H1 (cell line): ENCODE data around the gene LDAH. TPM values are rescaled to one million over a fixed set of nuclear protein-coding genes. Genes with fewer than 3 reads are reported as not detected.
A peak's percentile ranks its signal among the peaks of the same experiment; 100 is the strongest.

ENCODE experiments used
- CTCF ChIA-PET: fragments of 300-600 bp; sonication (Branson Sonifier 250); formaldehyde crosslinking; loops from one replicate; lab custom pipeline; 2021; ENCODE audit not compliant: partially characterized antibody; lab: Charles Lee
- POLR2A ChIA-PET: fragments of 300-600 bp; sonication (Branson Sonifier 250); formaldehyde crosslinking; loops from one replicate; lab custom pipeline; 2021; ENCODE audit warnings: inconsistent platforms; ENCODE audit not compliant: partially characterized antibody; lab: Charles Lee
- DNase-seq, 2 experiments: peaks; one replicate each; pipeline versions ENCODE4 v3.0.0 to v3.0.0-alpha.2; 2010 to 2022; ENCODE audit warnings: low spot score in 2 of 2, low read depth in 1 of 2, mixed read lengths in 1 of 2
- FAIRE-seq: peaks from 2 replicates; lab custom pipeline; 2011; peaks lifted over from hg19 to GRCh38; lab: Jason Lieb, UNC
- H2AFZ ChIP-seq: 2 replicates; pipeline ENCODE4 v1.8.1; 2012; ENCODE audit warnings: low read length, inconsistent platforms
- H2AK5ac ChIP-seq: 2 replicates; pipeline ENCODE4 v1.6.1; 2013; ENCODE audit warnings: low read depth, low read length
- H2BK120ac ChIP-seq: replicated peaks from 2 replicates; pipeline ENCODE3; 2013; ENCODE audit warnings: low read depth, low read length, inconsistent platforms
- H2BK12ac ChIP-seq: 2 replicates; pipeline ENCODE4 v1.6.1; 2013; ENCODE audit warnings: low read depth, low read length
- H2BK15ac ChIP-seq: 2 replicates; pipeline ENCODE4 v1.6.1; 2013; ENCODE audit warnings: low read length
- H2BK20ac ChIP-seq: 2 replicates; pipeline ENCODE4 v1.6.1; 2013; ENCODE audit warnings: low read length
- H2BK5ac ChIP-seq: 2 replicates; pipeline ENCODE4 v1.6.1; 2013; ENCODE audit warnings: low read depth, low read length
- H3K14ac ChIP-seq: 2 replicates; pipeline ENCODE4 v1.6.1; 2013; ENCODE audit warnings: inconsistent platforms; ENCODE audit not compliant: insufficient read length
- H3K18ac ChIP-seq: 2 replicates; pipeline ENCODE4 v1.6.1; 2013; ENCODE audit warnings: low read length; ENCODE audit errors: extremely low read depth
- H3K23ac ChIP-seq: 2 replicates; pipeline ENCODE4 v1.6.1; 2013; ENCODE audit warnings: inconsistent platforms; ENCODE audit not compliant: insufficient read length
- H3K23me2 ChIP-seq: 2 replicates; pipeline ENCODE4 v1.6.1; 2013; ENCODE audit warnings: low read depth, low read length
- H3K27ac ChIP-seq: 2 replicates; pipeline ENCODE4 v1.6.1; 2011; ENCODE audit warnings: low read depth, low read length, inconsistent platforms
- H3K27me3 ChIP-seq, 4 experiments: replicated peaks in 1 of 4; 1 replicate in 1 of 4; 2 replicates in 3 of 4; pipeline versions ENCODE4 v1.6.1 to v1.8.1; 2011 to 2013; ENCODE audit warnings: low read length in 3 of 4, mild to moderate bottlenecking in 3 of 4, inconsistent platforms in 2 of 4, mixed read lengths in 2 of 4, moderate library complexity in 1 of 4; ENCODE audit not compliant: control insufficient read depth in 3 of 4, insufficient read depth in 3 of 4; ENCODE audit errors: extremely low read depth in 1 of 4
- H3K36me3 ChIP-seq, 4 experiments: 2 replicates each; pipeline versions ENCODE4 v1.6.1 to v1.8.1; 2011 to 2013; ENCODE audit warnings: mild to moderate bottlenecking in 4 of 4, low read length in 3 of 4, moderate library complexity in 2 of 4, control low read depth in 1 of 4, inconsistent platforms in 1 of 4; ENCODE audit not compliant: insufficient read depth in 4 of 4, control insufficient read depth in 2 of 4
- H3K4ac ChIP-seq: replicated peaks from 2 replicates; pipeline ENCODE3; 2013; ENCODE audit warnings: low read length, low read depth, mixed read lengths, inconsistent platforms; ENCODE audit not compliant: insufficient read length
- H3K4me1 ChIP-seq, 4 experiments: replicated peaks in 1 of 4; 1 replicate in 1 of 4; 2 replicates in 3 of 4; pipeline versions ENCODE4 v1.6.1 to v1.8.1; 2011 to 2013; ENCODE audit warnings: low read length in 3 of 4, inconsistent platforms in 2 of 4, mixed read lengths in 1 of 4; ENCODE audit not compliant: insufficient read depth in 4 of 4, control insufficient read depth in 3 of 4
- H3K4me2 ChIP-seq, 2 experiments: 2 replicates each; pipeline versions ENCODE4 v1.6.1 to v1.8.1; 2011 to 2013; ENCODE audit warnings: low read depth in 2 of 2, low read length in 2 of 2, control low read depth in 1 of 2, inconsistent platforms in 1 of 2, mild to moderate bottlenecking in 1 of 2; ENCODE audit not compliant: insufficient read depth in 1 of 2
- H3K4me3 ChIP-seq, 4 experiments: fragments of 200-600, 300-600 bp in 1 of 4; sonication (generic), shearing (Covaris generic), sonication (Bioruptor Twin) in 1 of 4; 2 replicates each; pipeline versions ENCODE4 v1.5.1 to v1.8.1; 2011 to 2016; ENCODE audit warnings: low read length in 4 of 4, low read depth in 3 of 4, control low read depth in 2 of 4, inconsistent platforms in 2 of 4, mild to moderate bottlenecking in 2 of 4, mixed read lengths in 1 of 4, moderate library complexity in 1 of 4; ENCODE audit not compliant: insufficient read depth in 2 of 4; ENCODE audit errors: extremely low read depth in 1 of 4
- H3K56ac ChIP-seq: replicated peaks from 2 replicates; pipeline ENCODE3; 2013; ENCODE audit warnings: low read depth, mild to moderate bottlenecking, mixed read lengths, low read length, inconsistent platforms; ENCODE audit not compliant: insufficient read length
- H3K79me1 ChIP-seq: 2 replicates; pipeline ENCODE4 v1.6.1; 2013; ENCODE audit warnings: low read depth, low read length, control low read depth
- H3K79me2 ChIP-seq, 2 experiments: 2 replicates each; pipeline versions ENCODE4 v1.6.1 to v1.8.1; 2012 to 2013; ENCODE audit warnings: low read length in 2 of 2, mild to moderate bottlenecking in 2 of 2, inconsistent platforms in 1 of 2; ENCODE audit not compliant: insufficient read depth in 2 of 2, control insufficient read depth in 1 of 2
- H3K9ac ChIP-seq, 4 experiments: replicated peaks in 1 of 4; 1 replicate in 1 of 4; 2 replicates in 3 of 4; pipeline versions ENCODE4 v1.6.1 to v1.8.1; 2011 to 2013; ENCODE audit warnings: low read depth in 3 of 4, low read length in 3 of 4, control low read depth in 2 of 4, mild to moderate bottlenecking in 2 of 4, moderate library complexity in 2 of 4, inconsistent platforms in 1 of 4; ENCODE audit errors: extremely low read depth in 1 of 4
- H3K9me3 ChIP-seq, 2 experiments: 2 replicates each; pipeline versions ENCODE4 v1.6.1 to v1.8.1; 2012 to 2013; ENCODE audit warnings: mild to moderate bottlenecking in 2 of 2, moderate library complexity in 2 of 2, control low read depth in 1 of 2, inconsistent platforms in 1 of 2, low read depth in 1 of 2, low read length in 1 of 2, mixed read lengths in 1 of 2; ENCODE audit not compliant: insufficient read depth in 2 of 2
- H4K20me1 ChIP-seq, 2 experiments: replicated peaks in 1 of 2; 2 replicates each; pipeline versions ENCODE3 to v1.8.1; 2011 to 2013; ENCODE audit warnings: inconsistent platforms in 2 of 2, low read length in 2 of 2, mild to moderate bottlenecking in 1 of 2; ENCODE audit not compliant: insufficient read depth in 2 of 2, control insufficient read depth in 1 of 2
- H4K5ac ChIP-seq: 2 replicates; pipeline ENCODE4 v1.6.1; 2013; ENCODE audit warnings: low read length, low read depth, mixed read lengths, inconsistent platforms; ENCODE audit not compliant: insufficient read length
- H4K8ac ChIP-seq: 2 replicates; pipeline ENCODE4 v1.8.0; 2013; ENCODE audit warnings: mild to moderate bottlenecking, moderate library complexity, low read length, inconsistent platforms; ENCODE audit not compliant: insufficient read depth; ENCODE audit errors: extremely low read depth
- H4K91ac ChIP-seq: replicated peaks from 2 replicates; pipeline ENCODE3; 2013; ENCODE audit warnings: low read length, mixed read lengths, inconsistent platforms; ENCODE audit not compliant: insufficient read length
- POU5F1 ChIP-seq: IDR thresholded peaks from 2 replicates; pipeline ENCODE4 v1.6.1; 2011; ENCODE audit warnings: low read depth, mild to moderate bottlenecking, low read length, moderate library complexity
- RNF2 ChIP-seq: fragments of 200-900, 300-1000 bp; sonication (generic); IDR thresholded peaks from 2 replicates; pipeline ENCODE4 v1.7.1; 2016; ENCODE audit warnings: borderline replicate concordance, low read depth, mild to moderate bottlenecking, antibody characterized with exemption, low read length; ENCODE audit not compliant: poor library complexity, severe bottlenecking; ENCODE audit errors: missing control alignments
- WGBS, 2 experiments: shearing (Covaris generic) in 1 of 2; methylation state at CpG; one replicate each; pipeline versions ENCODE4 v1.1.6 to v1.1.7; 2013 to 2015; ENCODE audit warnings: low lambda C conversion rate in 2 of 2, mixed read lengths in 2 of 2, inconsistent platforms in 1 of 2, low coverage in 1 of 2, missing lambda C conversion rate in 1 of 2; ENCODE audit not compliant: insufficient replicate concordance in 2 of 2, insufficient coverage in 1 of 2, insufficient read length in 1 of 2; ENCODE audit errors: extremely low coverage in 1 of 2, missing lambda C conversion rate in 1 of 2; 5-methylcytosine and 5-hydroxymethylcytosine counted together
- polyA plus RNA-seq, 7 experiments: library from polyadenylated mRNA; depleted of rRNA in 3 of 7; stranded (reverse) in 5 of 7; unstranded in 2 of 7; fragments of >200 nt in 5 of 7; fragments of 200-250 nt in 2 of 7; gene quantifications; 1 replicate in 5 of 7; 2 replicates in 1 of 7; 4 replicates in 1 of 7; pipeline versions ENCODE4 v1.2.1 to v1.2.3, GENCODE V29; 2011 to 2013; ENCODE audit warnings: missing spikeins in 2 of 7, mixed read lengths in 2 of 7
- total RNA-seq: library from RNA; stranded (reverse); fragmentation: NEBNext Ultra II Directional; extraction: Animal tissue kit (Norgen Biotek cat#: 25700); gene quantifications from 2 replicates; pipeline ENCODE4 v1.2.1, GENCODE V29; 2021

The LDAH gene
- total and polyA plus RNA-seq, 2 of the 8 experiments (the other 6 are each of a cell fraction or from before 2014, with no cell fraction given): 10.9 to 26.3 TPM

DNA sequence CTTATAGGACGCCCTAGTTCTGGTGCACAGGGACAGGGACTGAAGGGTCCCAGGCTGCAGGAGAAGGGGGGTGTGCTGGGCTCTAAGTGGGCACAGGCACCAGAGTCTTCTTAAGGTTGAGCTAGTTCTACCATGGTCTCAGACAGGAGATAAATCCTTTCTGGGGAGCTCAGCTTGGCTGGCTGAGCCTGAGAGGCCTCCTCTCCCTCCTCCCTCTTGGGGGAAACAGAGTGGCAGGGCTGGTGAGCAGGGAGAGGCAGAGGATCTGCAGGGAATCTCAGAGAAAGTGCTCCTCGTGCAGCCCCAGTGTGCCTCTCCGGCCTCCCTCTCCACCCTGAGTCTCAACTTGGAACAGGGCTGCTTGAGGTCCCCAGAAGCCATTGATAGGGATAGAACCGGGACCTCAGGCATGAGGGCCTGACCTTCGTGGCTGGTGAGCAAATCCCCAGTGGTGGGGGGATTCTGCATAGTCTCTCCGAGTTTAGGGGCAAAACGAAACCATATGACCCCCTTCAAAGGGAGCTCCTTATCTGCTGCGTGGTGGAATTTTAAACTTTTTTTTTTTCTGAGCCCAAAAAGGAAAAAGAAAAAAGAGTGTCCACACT is 153.9 kb downstream of the LDAH start:
- Histone ChIP-seq H3K23ac (no peak overlapping the region), H2BK20ac (no peak overlapping the region), H2AK5ac (no peak overlapping the region), H3K9me3 (no peaks in the 10 kb centered on the region; a peak in 1 of 4 replicates), H3K14ac (no peak overlapping the region), H2BK120ac (no peak overlapping the region), H3K79me1 (no peaks in the 10 kb centered on the region), H3K27me3 (peaks cover 73 to 96% (median 89%) of the 10 kb centered on the region in 4 experiments), H3K4me2 (peak overlapping the region; percentile 47 to 76; a peak in 3 of 4 replicates), H3K56ac (no peak overlapping the region), H3K4ac (no peak overlapping the region), H3K4me1 (peaks cover 8 to 40% (median 19%) of the 10 kb centered on the region in 4 experiments), H3K18ac (no peak overlapping the region), H2BK15ac (no peak overlapping the region), H4K5ac (no peak overlapping the region), H4K20me1 (peaks cover 2 to 13% of the 10 kb centered on the region in 2 experiments), H4K91ac (no peak overlapping the region), H3K27ac (no peak overlapping the region), H3K4me3 (peak overlapping the region in 1 of 4 experiments; percentile 20; a peak in 1 of 8 replicates), H2BK5ac (no peak overlapping the region), H2BK12ac (0 out of 2 replicates have a peak overlapping the region, but pooled peaks have one; percentile 43), H4K8ac (no peak overlapping the region), H3K79me2 (no peaks in the 10 kb centered on the region), H3K36me3 (peaks cover 0 to 5% (median 0%) of the 10 kb centered on the region in 4 experiments; a peak in 1 of 8 replicates), H2AFZ (no peak overlapping the region), H3K23me2 (peaks cover 17% of the 10 kb centered on the region; the same call in 1 of the 2 replicates), H3K9ac (no peak overlapping the region)
- FAIRE-seq (no peak), DNase-seq (no peak)
- TF ChIP-seq RNF2 (peak; percentile 11), POU5F1 (no peak)
- WGBS, 2 experiments: 53% methylated on average over 8 of the region's 8 CpGs; no CpG with 5 or more reads in 1 of the 2 experiments
- POLR2A ChIA-PET: interaction anchor here (0.7 kb wide), 1 partner anchor 64 kb away, joined by 4 read pairs; no protein-coding TSS in a partner anchor
- CTCF ChIA-PET: interaction anchor here (0.6 to 2.2 kb wide), 4 partner anchors 8 to 20 kb away, joined by 3 to 15 read pairs (median 5); no protein-coding TSS in a partner anchor
